GM12865 (cell line): Measurements from ENCODE around the gene RIT1.

Experiments
- DNase-seq: peaks from one replicate; pipeline ENCODE4 v3.0.0; 2010; ENCODE audit warnings: low read depth
- H3K4me3 ChIP-seq: 2 replicates; pipeline ENCODE4 v1.5.1; 2011; ENCODE audit warnings: mild to moderate bottlenecking, low read depth, low read length, control low read depth
- TF ChIP-seq, protein P1 (sequence below): IDR thresholded peaks from 2 replicates; pipeline ENCODE4 v1.5.1; 2011; ENCODE audit warnings: low read length, control low read depth, low read depth, inconsistent platforms; ENCODE audit not compliant: insufficient read depth; ENCODE audit errors: missing control alignments

RIT1 gene

GRCh38 chr1:155892796-155893195, 18.4 kb downstream of the RIT1 start:
- no peak for DNase-seq
- TF ChIP-seq, protein P1, sequence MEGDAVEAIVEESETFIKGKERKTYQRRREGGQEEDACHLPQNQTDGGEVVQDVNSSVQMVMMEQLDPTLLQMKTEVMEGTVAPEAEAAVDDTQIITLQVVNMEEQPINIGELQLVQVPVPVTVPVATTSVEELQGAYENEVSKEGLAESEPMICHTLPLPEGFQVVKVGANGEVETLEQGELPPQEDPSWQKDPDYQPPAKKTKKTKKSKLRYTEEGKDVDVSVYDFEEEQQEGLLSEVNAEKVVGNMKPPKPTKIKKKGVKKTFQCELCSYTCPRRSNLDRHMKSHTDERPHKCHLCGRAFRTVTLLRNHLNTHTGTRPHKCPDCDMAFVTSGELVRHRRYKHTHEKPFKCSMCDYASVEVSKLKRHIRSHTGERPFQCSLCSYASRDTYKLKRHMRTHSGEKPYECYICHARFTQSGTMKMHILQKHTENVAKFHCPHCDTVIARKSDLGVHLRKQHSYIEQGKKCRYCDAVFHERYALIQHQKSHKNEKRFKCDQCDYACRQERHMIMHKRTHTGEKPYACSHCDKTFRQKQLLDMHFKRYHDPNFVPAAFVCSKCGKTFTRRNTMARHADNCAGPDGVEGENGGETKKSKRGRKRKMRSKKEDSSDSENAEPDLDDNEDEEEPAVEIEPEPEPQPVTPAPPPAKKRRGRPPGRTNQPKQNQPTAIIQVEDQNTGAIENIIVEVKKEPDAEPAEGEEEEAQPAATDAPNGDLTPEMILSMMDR: no peak
- no peak overlapping the region for H3K4me3 ChIP-seq

DNA sequence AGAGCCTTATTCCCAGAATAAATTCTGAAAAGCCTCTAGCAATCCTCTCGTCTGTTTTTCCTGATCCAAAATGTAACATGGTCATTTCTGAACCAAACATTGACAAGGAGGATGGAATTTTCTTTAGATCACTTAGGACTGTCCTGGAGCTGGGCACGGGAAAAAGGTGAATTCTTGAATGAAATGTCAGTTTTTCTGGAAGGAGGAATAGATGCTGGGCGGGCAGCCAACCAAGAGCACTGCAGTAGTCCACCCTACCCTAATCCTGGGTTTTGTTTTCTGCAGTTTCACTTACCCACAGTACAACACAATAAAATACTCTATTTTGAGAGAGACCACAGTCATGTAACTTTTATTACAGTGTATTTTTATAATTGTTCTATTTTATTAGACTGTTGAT, 20.9 kb downstream of the RIT1 start:
- no peak for DNase-seq
- TF ChIP-seq, protein P1: no peak
- H3K4me3 ChIP-seq: no peak overlapping the region

- no peak for DNase-seq
- TF ChIP-seq, protein P1: no peak
- no peak overlapping the region for H3K4me3 ChIP-seq
Measured at GRCh38 chr1:155889566-155889965, 21.6 kb downstream of the RIT1 start.

GRCh38 chr1:155888481-155888880, 22.7 kb downstream of the RIT1 start:
- no peak for DNase-seq
- TF ChIP-seq, protein P1: no peak
- no peak overlapping the region for H3K4me3 ChIP-seq

DNA sequence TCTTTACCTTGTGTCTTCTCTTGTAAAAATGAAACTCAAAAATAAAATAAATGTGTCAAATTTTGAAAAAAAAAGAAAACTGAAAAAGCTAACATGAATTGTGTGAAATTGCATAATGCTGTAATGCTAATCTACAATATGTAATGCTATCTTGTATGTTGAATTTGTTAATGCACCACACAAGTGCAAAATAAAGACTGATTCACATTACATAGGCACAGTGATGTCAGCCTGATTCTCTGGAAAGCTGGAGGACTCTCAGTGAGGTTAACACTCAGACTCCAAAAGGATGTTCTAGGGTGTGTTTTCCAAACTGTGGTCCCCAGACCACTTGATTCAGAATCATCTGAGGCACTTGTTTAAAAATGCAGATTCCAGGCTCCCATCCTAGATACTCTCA, 26.2 kb downstream of the RIT1 start:
- TF ChIP-seq, protein P1: no peak
- DNase-seq: no peak
- no peak overlapping the region for H3K4me3 ChIP-seq

DNA sequence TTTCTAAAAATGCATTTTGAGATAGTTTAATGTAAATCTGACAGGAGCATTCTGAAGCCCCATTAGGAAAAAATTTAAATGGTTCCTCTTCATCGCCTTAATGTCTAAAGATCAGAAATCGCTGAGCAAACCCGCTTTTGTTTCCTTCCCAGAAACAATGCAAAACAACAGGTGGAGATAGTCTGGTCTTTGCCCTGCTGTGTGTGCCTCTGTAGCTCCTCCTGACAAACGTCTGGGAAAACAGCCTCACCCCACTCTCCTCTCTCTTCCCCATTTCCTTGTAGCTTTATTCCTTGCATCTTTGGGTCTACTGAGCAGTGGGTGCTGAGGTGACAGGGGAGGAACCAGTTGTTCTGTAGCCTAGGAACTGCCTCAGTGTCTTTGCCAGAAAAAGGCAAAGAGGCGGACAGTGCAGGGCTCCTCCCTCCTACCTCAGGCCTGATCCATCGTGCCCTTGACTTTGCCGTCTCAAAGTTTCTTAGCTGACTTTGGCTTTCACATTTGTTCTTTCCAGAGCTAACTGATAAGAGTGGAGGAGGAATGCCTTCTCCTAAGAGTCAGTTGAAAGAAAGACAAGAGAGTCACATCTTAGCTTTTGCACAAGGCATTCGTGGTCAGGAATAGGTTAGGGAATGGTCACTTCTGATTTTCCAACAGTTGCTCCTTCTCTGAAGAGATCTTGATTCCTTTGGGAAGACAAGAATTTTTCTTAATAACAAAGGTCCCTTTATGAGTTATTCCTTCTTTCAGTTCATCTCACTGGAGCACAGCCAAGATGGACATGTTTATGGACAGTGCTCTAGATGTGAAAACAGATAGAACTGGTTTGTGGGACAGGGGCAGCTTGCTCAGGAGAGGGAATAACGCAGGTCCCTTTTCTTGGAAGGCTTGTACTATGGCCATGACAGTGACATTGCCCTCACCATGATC, 26.9 kb downstream of the RIT1 start:
- no peak for DNase-seq
- TF ChIP-seq, protein P1: no peak
- no peak overlapping the region for H3K4me3 ChIP-seq

DNA sequence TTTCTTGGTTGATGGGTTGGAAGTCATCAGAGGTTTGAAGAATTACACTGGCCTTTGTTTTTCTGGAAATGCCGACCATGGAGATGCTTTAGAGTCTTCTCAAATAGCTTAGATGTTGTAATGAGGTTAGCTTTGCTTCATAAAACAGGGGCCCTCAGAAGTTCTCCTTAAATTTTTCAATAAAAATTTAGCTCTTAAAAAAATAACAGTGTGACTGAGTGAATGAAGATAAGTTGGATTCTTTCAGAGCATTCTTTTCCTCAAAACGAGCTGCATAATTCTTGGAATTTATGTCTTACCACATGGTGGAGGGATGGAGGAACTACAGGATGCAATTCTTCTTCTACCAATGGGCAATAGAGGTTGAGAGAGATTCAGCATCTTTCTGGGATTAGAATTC, 28.4 kb downstream of the RIT1 start:
- TF ChIP-seq, protein P1: no peak
- no peak for DNase-seq
- H3K4me3 ChIP-seq: no peak overlapping the region
